HEK293 (cell line): ENCODE measurements around the gene SLC19A1.

Experiments used
- CTCF ChIA-PET: fragments of 350-600 bp; formaldehyde crosslinking; extraction: SDS; loops from one replicate; lab custom pipeline; 2021; ENCODE audit warnings: antibody characterized with exemption; lab: Yijun Ruan, JAX
- POLR2A ChIA-PET: fragments of 300-600 bp; formaldehyde crosslinking; extraction: SDS; loops from one replicate; lab custom pipeline; 2020; ENCODE audit warnings: antibody characterized with exemption, inconsistent platforms; lab: Yijun Ruan, JAX
- H3K27ac ChIP-seq: fragments of 200-500 bp; sonication (Bioruptor generic); 2 replicates; pipeline ENCODE4 v1.5.1; 2014; ENCODE audit warnings: low read depth, low read length, control low read depth, inconsistent platforms; ENCODE audit errors: extremely low read depth
- H3K36me3 ChIP-seq, 2 experiments: fragments of 200-500 bp in 1 of 2; sonication (Bioruptor generic) in 1 of 2; 1 replicate in 1 of 2; 2 replicates in 1 of 2; pipeline ENCODE4 v1.5.1; 2014 to 2017; ENCODE audit warnings: inconsistent platforms in 2 of 2, low read length in 2 of 2; ENCODE audit not compliant: control insufficient read depth in 2 of 2, insufficient read depth in 1 of 2
- H3K4me1 ChIP-seq: fragments of 200-500 bp; sonication (Bioruptor generic); 2 replicates; pipeline ENCODE4 v1.5.1; 2014; ENCODE audit warnings: mild to moderate bottlenecking, low read length, inconsistent platforms; ENCODE audit not compliant: control insufficient read depth, insufficient read depth
- H3K4me3 ChIP-seq: 2 replicates; pipeline ENCODE4 v1.5.1; 2011; ENCODE audit warnings: low read depth, mild to moderate bottlenecking, control low read depth, low read length, moderate library complexity
- H3K9me3 ChIP-seq: fragments of 200-500 bp; sonication (Bioruptor generic); 2 replicates; pipeline ENCODE4 v1.5.1; 2014; ENCODE audit warnings: low read depth, low read length, inconsistent platforms; ENCODE audit not compliant: control insufficient read depth, insufficient read depth
- BCL11A ChIP-seq: fragments of 450-650 bp; formaldehyde crosslinking; IDR thresholded peaks from 2 replicates; pipeline ENCODE4 v1.5.1; 2016; ENCODE audit warnings: low read depth, missing biosample characterization, missing genetic modification characterization
- BCL11B ChIP-seq: fragments of 450-650 bp; formaldehyde crosslinking; IDR thresholded peaks from 2 replicates; pipeline ENCODE4 v1.5.1; 2016; ENCODE audit warnings: low read depth, missing biosample characterization, missing genetic modification characterization
- GLIS2 ChIP-seq: fragments of 450-650 bp; formaldehyde crosslinking; IDR thresholded peaks from 2 replicates; pipeline ENCODE4 v1.5.1; 2016; ENCODE audit warnings: missing biosample characterization, missing genetic modification characterization
- MYNN ChIP-seq: fragments of 450-650 bp; formaldehyde crosslinking; IDR thresholded peaks from 2 replicates; pipeline ENCODE4 v1.5.1; 2016; ENCODE audit warnings: missing biosample characterization, missing genetic modification characterization, borderline replicate concordance
- PRDM1 ChIP-seq: fragments of 450-650 bp; formaldehyde crosslinking; IDR thresholded peaks from 2 replicates; pipeline ENCODE4; 2016; ENCODE audit warnings: missing biosample characterization, missing genetic modification characterization
- YY1 ChIP-seq: fragments of 450-650 bp; formaldehyde crosslinking; IDR thresholded peaks from 2 replicates; pipeline ENCODE4 v1.5.1; 2018; ENCODE audit warnings: missing biosample characterization, missing genetic modification characterization
- ZBTB1 ChIP-seq: fragments of 450-650 bp; formaldehyde crosslinking; IDR thresholded peaks from 2 replicates; pipeline ENCODE4 v1.5.1; 2016; ENCODE audit warnings: missing biosample characterization, missing genetic modification characterization
- ZBTB7A ChIP-seq: fragments of 450-650 bp; formaldehyde crosslinking; IDR thresholded peaks from 2 replicates; pipeline ENCODE4 v1.5.1; 2016; ENCODE audit warnings: low read depth, missing biosample characterization, missing genetic modification characterization
- ZIC2 ChIP-seq: fragments of 450-650 bp; formaldehyde crosslinking; IDR thresholded peaks from 2 replicates; pipeline ENCODE4 v1.5.1; 2016; ENCODE audit warnings: missing biosample characterization, missing genetic modification characterization
- ZNF132 ChIP-seq: fragments of 450-650 bp; formaldehyde crosslinking; IDR thresholded peaks from 2 replicates; pipeline ENCODE4 v1.5.1; 2017; ENCODE audit warnings: missing biosample characterization, missing genetic modification characterization, borderline replicate concordance
- ZNF175 ChIP-seq: fragments of 450-650 bp; formaldehyde crosslinking; IDR thresholded peaks from 2 replicates; pipeline ENCODE4 v1.5.1; 2016; ENCODE audit warnings: missing biosample characterization, missing genetic modification characterization
- ZNF248 ChIP-seq: fragments of 450-650 bp; formaldehyde crosslinking; IDR thresholded peaks from 2 replicates; pipeline ENCODE4 v1.5.1; 2017; ENCODE audit warnings: missing biosample characterization, missing genetic modification characterization
- ZNF37A ChIP-seq: fragments of 450-650 bp; IDR thresholded peaks from 2 replicates; pipeline ENCODE4 v1.5.1; 2018; ENCODE audit warnings: missing biosample characterization, missing genetic modification characterization
- ZNF391 ChIP-seq: fragments of 450-650 bp; formaldehyde crosslinking; IDR thresholded peaks from 2 replicates; pipeline ENCODE4 v1.5.1; 2016; ENCODE audit warnings: low read depth, missing biosample characterization, missing genetic modification characterization, borderline replicate concordance
- ZNF530 ChIP-seq: fragments of 450-650 bp; formaldehyde crosslinking; IDR thresholded peaks from 2 replicates; pipeline ENCODE4 v1.5.1; 2016; ENCODE audit warnings: low read depth, missing biosample characterization, missing genetic modification characterization
- ZNF548 ChIP-seq: fragments of 450-650 bp; formaldehyde crosslinking; IDR thresholded peaks from 2 replicates; pipeline ENCODE4 v1.5.1; 2016; ENCODE audit warnings: missing biosample characterization, missing genetic modification characterization
- ZNF600 ChIP-seq: fragments of 450-650 bp; formaldehyde crosslinking; IDR thresholded peaks from 2 replicates; pipeline ENCODE4 v1.5.1; 2016; ENCODE audit warnings: missing biosample characterization, missing genetic modification characterization
- ZNF621 ChIP-seq: fragments of 450-650 bp; formaldehyde crosslinking; IDR thresholded peaks from 2 replicates; pipeline ENCODE4 v1.5.1; 2017; ENCODE audit warnings: missing biosample characterization, missing genetic modification characterization
- ZNF837 ChIP-seq: fragments of 450-650 bp; formaldehyde crosslinking; IDR thresholded peaks from 2 replicates; pipeline ENCODE4 v1.5.1; 2016; ENCODE audit warnings: missing biosample characterization, missing genetic modification characterization
- TF ChIP-seq, protein P1 (sequence below): fragments of 450-650 bp; formaldehyde crosslinking; IDR thresholded peaks from 2 replicates; pipeline ENCODE4 v1.5.1; 2016; ENCODE audit warnings: missing biosample characterization, missing genetic modification characterization
- TF ChIP-seq, protein P2 (sequence below): fragments of 450-650 bp; formaldehyde crosslinking; IDR thresholded peaks from 2 replicates; pipeline ENCODE4 v1.5.1; 2016; ENCODE audit warnings: missing biosample characterization, missing genetic modification characterization
- TF ChIP-seq, protein P3 (sequence below): fragments of 450-650 bp; formaldehyde crosslinking; IDR thresholded peaks from 2 replicates; pipeline ENCODE4 v1.5.1; 2016; ENCODE audit warnings: missing biosample characterization, missing genetic modification characterization
- TF ChIP-seq, protein P4 (sequence below): fragments of 450-650 bp; formaldehyde crosslinking; IDR thresholded peaks from 2 replicates; pipeline ENCODE4 v1.5.1; 2016; ENCODE audit warnings: missing biosample characterization, missing genetic modification characterization
- TF ChIP-seq, protein P5 (sequence below): fragments of 450-650 bp; formaldehyde crosslinking; IDR thresholded peaks from 2 replicates; pipeline ENCODE4 v1.5.1; 2016; ENCODE audit warnings: missing biosample characterization, missing genetic modification characterization

Gene SLC19A1

DNA sequence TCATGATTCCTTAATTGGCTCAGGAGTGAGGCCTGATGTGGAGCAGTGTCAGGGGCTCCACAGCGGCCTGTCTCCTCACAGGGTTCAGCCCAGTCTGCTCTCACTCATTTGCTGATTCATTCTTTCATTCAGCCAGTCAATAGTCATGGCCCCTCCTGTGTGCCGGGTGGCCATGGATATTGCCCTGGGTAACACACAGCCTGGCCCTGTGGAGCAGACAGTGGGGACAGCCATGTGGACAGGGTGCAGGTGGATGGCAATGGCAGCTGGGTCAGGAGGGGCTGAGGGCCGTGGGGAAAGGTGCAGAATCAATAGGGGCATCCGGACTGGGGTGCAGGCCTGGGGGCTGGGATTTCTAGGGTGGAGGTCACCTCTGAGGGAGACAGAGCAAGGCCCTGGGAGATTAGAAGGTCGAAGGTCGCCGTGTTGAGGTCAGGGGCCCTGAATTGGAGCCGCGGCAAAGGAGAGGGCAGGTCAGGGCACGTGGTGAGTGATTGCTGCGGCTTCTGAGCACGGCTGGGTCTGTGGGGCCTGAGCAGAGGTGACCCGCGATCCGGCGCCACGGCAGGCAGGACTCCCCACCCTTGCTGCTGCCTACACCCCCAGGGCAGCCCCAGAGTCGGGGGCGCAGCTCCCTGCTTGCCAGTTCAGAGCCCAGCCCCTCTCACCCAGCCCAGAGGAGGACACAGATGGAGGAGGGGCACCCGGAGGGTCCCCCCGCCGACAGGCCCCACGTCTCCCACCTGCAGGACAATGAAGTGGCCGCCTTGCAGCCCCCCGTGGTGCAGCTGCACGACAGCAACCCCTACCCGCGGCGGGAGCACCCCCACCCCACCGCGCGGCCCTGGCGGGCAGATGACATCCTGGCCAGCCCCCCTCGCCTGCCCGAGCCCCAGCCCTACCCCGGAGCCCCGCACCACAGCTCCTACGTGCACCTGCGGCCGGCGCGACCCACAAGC is 33.4 kb downstream of the SLC19A1 start:
- Histone ChIP-seq H3K27ac (no peak overlapping the region), H3K9me3 (no peaks in the 10 kb centered on the region), H3K4me1 (no peaks in the 10 kb centered on the region), H3K36me3 (peaks cover 0 to 22% of the 10 kb centered on the region in 2 experiments; a peak in 2 of 3 replicates), H3K4me3 (no peak overlapping the region)
- POLR2A ChIA-PET = no interaction called here
- CTCF ChIA-PET = interaction anchor here (1.4 kb wide), 1 partner anchor 30 kb away, joined by 3 read pairs; no protein-coding TSS in a partner anchor
- TF ChIP-seq, protein P1, sequence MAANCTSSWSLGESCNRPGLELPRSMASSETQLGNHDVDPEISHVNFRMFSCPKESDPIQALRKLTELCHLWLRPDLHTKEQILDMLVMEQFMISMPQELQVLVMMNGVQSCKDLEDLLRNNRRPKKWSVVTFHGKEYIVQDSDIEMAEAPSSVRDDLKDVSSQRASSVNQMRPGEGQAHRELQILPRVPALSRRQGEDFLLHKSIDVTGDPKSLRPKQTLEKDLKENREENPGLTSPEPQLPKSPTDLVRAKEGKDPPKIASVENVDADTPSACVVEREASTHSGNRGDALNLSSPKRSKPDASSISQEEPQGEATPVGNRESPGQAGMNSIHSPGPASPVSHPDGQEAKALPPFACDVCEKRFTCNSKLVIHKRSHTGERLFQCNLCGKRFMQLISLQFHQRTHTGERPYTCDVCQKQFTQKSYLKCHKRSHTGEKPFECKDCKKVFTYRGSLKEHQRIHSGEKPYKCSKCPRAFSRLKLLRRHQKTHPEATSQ (tag by site-specific recombination) = no peak
- no peak for TF ChIP-seq ZNF837 (tag by site-specific recombination)
- TF ChIP-seq, protein P2, sequence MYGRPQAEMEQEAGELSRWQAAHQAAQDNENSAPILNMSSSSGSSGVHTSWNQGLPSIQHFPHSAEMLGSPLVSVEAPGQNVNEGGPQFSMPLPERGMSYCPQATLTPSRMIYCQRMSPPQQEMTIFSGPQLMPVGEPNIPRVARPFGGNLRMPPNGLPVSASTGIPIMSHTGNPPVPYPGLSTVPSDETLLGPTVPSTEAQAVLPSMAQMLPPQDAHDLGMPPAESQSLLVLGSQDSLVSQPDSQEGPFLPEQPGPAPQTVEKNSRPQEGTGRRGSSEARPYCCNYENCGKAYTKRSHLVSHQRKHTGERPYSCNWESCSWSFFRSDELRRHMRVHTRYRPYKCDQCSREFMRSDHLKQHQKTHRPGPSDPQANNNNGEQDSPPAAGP = no peak
- TF ChIP-seq ZNF248 (tag by site-specific recombination) = no peak
- TF ChIP-seq ZNF37A = no peak
- TF ChIP-seq ZNF600 (tag by site-specific recombination) = peak; percentile 79; the same call in 1 of the 2 replicates
- no peak for TF ChIP-seq ZBTB1
- no peak for TF ChIP-seq ZNF548 (tag by site-specific recombination)
- TF ChIP-seq BCL11A (tag by site-specific recombination) = peak; percentile 83
- TF ChIP-seq ZNF175 (tag by site-specific recombination) = no peak
- TF ChIP-seq YY1 (tag by site-specific recombination) = no peak
- no peak for TF ChIP-seq MYNN (tag by site-specific recombination)
- TF ChIP-seq PRDM1 (tag by site-specific recombination) = no peak
- no peak for TF ChIP-seq ZNF530 (tag by site-specific recombination)
- no peak for TF ChIP-seq ZNF391
- TF ChIP-seq GLIS2 (tag by site-specific recombination) = peak; percentile 26; the same call in 1 of the 2 replicates
- TF ChIP-seq, protein P3, sequence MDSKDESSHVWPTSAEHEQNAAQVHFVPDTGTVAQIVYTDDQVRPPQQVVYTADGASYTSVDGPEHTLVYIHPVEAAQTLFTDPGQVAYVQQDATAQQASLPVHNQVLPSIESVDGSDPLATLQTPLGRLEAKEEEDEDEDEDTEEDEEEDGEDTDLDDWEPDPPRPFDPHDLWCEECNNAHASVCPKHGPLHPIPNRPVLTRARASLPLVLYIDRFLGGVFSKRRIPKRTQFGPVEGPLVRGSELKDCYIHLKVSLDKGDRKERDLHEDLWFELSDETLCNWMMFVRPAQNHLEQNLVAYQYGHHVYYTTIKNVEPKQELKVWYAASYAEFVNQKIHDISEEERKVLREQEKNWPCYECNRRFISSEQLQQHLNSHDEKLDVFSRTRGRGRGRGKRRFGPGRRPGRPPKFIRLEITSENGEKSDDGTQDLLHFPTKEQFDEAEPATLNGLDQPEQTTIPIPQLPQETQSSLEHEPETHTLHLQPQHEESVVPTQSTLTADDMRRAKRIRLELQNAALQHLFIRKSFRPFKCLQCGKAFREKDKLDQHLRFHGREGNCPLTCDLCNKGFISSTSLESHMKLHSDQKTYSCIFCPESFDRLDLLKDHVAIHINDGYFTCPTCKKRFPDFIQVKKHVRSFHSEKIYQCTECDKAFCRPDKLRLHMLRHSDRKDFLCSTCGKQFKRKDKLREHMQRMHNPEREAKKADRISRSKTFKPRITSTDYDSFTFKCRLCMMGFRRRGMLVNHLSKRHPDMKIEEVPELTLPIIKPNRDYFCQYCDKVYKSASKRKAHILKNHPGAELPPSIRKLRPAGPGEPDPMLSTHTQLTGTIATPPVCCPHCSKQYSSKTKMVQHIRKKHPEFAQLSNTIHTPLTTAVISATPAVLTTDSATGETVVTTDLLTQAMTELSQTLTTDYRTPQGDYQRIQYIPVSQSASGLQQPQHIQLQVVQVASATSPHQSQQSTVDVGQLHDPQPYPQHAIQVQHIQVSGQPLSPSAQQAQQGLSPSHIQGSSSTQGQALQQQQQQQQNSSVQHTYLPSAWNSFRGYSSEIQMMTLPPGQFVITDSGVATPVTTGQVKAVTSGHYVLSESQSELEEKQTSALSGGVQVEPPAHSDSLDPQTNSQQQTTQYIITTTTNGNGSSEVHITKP (tag by site-specific recombination) = no peak
- TF ChIP-seq ZNF132 (tag by site-specific recombination) = no peak
- no peak for TF ChIP-seq ZNF621
- no peak for TF ChIP-seq ZBTB7A (tag by site-specific recombination)
- TF ChIP-seq, protein P4, sequence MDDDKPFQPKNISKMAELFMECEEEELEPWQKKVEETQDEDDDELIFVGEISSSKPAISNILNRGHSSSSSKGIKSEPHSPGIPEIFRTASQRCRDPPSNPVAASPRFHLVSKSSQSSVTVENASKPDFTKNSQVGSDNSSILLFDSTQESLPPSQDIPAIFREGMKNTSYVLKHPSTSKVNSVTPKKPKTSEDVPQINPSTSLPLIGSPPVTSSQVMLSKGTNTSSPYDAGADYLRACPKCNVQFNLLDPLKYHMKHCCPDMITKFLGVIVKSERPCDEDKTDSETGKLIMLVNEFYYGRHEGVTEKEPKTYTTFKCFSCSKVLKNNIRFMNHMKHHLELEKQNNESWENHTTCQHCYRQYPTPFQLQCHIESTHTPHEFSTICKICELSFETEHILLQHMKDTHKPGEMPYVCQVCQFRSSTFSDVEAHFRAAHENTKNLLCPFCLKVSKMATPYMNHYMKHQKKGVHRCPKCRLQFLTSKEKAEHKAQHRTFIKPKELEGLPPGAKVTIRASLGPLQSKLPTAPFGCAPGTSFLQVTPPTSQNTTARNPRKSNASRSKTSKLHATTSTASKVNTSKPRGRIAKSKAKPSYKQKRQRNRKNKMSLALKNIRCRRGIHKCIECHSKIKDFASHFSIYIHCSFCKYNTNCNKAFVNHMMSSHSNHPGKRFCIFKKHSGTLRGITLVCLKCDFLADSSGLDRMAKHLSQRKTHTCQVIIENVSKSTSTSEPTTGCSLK = no peak
- TF ChIP-seq, protein P5, sequence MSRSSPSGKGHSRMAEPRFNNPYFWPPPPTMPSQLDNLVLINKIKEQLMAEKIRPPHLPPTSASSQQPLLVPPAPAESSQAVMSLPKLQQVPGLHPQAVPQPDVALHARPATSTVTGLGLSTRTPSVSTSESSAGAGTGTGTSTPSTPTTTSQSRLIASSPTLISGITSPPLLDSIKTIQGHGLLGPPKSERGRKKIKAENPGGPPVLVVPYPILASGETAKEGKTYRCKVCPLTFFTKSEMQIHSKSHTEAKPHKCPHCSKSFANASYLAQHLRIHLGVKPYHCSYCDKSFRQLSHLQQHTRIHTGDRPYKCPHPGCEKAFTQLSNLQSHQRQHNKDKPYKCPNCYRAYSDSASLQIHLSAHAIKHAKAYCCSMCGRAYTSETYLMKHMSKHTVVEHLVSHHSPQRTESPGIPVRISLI (tag by site-specific recombination) = no peak
- TF ChIP-seq BCL11B (tag by site-specific recombination) = peak; percentile 79; the same call in 1 of the 2 replicates
- TF ChIP-seq ZIC2 (tag by site-specific recombination) = no peak
